Stromal cell of bone marrow (primary cell): Measurements from ENCODE around the gene ALG12.

Experiments used
- DNase-seq: peaks from one replicate; pipeline ENCODE4 v3.0.0-alpha.2; 2012; ENCODE audit warnings: low read depth

Gene ALG12

GRCh38 chr22:49957826-49958365 is 39.7 kb upstream of the ALG12 start:
- DNase-seq: no peak

DNA sequence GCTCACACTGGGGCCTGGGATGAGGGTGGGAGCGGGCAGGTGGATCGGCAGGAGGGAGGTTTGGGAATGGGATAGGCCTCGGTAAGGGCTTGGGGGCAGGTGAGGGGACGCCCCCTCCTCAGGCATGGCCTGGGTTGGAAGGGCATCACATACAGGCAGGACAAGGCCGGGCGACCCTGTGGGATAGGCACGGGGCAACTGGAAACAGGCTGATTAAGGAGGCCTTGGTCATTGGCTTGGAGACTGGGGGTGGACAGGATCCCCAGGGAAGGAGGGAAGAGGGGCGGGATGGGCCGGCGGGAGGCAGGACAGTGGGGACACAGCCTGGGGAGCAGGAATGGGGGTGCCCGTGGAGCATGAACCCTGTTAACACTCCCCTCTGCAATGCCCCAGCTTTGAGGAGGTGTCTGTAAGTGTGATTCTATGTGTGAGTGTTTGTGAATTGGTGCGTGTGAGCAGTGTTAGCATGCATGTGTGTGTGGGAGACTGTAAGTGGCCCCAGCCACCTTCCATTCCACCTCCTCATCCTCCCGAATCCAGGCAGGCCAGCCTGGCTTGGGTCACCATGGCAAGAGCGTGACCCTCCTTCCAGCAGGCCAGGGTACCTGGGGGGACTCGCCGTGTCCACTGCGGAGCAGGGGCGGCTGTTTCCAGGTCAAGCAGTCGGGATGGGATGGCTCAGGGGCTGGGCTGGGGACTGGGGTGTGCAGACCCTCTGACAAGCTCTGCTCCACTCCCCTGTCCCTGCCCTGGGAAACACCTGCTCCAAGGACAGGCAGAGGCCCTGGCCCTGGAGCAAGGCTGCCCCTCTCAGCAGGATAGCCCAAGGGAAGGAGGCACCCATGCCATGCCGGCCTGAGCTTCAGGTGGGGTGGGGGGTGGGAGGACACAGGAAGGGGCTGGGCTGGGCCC is 38.9 kb upstream of the ALG12 start:
- DNase-seq: no peak

DNA sequence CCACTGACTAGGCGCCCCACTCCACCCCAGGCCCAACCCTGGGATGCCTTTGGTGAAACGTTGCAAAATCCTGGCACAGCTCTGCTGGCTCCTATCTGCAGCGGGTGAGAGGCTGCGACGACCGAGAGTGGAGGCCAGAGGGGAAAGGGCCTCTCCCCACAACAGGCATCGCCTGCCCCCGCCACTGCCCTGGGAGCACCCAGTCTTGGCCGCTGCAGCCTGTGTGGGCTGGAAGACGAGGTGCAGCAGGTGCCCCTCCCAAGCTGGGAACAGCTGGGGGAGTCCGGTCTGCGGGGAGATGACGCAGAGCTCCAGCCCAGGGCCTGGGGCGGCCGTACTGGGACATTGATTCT is 38.2 kb upstream of the ALG12 start:
- DNase-seq: no peak

DNA sequence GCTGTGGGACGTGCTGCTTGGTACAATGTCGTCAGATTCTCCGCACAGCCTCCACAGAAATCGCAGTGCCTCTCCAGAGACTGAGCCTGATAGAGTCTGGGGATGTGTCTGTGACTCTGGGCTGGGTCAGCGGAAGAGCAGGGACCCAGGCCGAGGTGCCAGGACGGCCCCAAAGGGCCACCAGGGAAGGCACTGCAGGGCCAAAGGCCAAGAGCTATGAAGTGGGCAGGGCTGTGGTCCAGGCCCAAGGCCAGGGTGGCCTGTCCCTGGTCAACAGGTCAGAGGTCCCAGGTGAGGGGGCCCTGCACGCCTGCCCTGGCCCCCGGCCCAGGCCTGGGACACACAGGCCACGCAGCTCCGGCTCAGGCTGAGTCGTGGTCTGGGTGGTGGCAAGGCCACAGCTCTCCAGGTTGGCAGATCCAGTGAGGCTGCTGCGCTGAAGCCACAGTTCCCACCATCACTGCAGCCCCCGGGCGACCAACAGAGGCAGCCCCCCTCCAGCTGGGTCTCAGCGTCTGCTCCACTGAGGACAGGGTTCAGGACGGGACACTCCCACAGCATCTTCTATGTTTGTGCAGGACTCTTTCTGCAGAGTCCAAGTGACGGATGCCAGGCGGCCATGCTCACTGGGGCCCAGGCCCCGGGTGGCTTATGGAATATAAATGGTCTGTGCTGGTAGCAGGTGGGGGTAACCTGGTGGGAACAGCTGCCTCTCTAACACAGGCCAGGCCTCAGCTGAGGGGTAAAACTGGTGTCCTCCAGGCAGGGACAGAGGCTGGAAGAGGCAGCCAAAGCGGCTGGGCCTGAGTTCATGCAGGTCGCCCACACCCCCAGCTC is 37.6 kb upstream of the ALG12 start:
- no peak for DNase-seq

GRCh38 chr22:49954991-49955580 is 36.8 kb upstream of the ALG12 start:
- DNase-seq: no peak

- no peak for DNase-seq
Observed at GRCh38 chr22:49954354-49954753, 36.1 kb upstream of the ALG12 start.

- DNase-seq: no peak
Observed at GRCh38 chr22:49953680-49954344, 35.6 kb upstream of the ALG12 start.

DNA sequence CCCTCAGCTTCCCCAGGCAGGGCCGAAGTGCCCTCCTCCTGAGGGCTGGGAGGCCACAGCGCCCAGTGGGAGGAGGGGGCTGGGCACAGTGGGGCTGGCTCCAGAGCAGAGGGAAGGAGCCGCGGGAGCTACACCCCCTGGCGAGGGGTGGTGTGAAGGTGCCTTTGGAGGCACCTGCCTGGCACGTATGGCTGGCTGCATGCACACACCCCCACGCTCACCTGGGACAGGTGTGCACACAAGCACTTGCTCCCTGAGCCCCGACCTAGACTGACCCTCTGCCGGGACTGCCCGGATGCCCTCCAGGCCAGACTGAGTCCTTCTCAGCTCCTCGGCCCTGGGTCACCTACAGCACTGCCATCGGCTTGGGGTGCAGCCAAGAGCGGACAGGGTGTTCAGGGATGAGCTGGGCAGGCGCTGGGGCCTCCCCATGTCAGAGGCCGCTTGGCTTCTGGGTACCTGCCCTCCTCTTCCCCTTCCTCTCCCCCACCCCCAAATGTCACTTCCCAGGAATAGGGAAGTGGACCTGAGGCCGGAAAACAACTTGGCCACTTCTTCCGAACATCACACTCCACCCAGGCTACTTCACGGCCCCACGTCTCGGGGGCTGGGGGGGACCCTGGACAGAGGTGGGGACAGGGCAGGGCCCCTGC is 34.9 kb upstream of the ALG12 start:
- no peak for DNase-seq

DNA sequence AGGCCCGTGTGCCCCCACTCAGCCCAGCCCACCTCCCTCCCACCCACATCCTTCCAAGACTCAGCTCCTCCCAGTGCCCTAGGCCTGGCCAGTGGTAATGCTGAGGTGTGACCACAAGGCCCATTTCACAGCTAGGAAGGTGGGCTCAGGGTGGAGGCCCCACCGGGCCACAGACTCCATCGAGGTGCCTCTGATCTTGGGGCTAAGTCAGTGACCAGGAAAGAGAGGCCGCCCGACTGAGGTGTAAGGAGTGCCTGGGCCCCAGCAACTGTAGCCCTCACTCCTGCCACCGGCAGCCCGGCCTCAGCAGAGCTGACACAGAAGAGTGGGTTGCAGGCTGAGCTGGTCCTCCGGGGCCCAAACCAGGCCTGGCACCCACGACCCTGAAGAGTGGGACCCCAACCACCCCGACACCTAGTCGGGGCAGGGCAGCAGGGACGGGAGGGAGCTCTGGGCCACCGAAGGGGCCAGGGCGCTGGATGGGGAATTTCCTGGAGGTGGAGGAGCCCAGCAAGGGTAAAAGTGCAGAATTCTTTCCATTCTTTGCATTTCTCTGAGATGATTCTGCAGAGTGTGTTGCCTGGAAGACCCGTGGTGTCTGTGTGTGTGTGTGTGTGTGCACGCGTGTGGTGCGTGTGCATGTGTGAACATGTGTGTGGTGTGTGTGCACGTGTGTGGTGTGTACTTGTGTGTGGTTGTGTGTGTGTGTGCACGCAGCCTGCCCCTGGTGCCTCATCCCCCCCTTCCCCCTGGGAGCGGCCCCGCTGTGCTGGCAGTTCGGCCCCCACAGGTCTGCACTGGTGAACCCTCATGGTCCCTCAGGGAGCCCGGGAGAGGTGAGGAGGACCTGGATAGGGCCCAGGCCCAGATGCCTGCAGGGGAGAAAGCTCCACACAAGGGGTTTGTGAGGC is 34.0 kb upstream of the ALG12 start:
- no peak for DNase-seq

GRCh38 chr22:49951678-49951985 is 33.4 kb upstream of the ALG12 start:
- no peak for DNase-seq

DNA sequence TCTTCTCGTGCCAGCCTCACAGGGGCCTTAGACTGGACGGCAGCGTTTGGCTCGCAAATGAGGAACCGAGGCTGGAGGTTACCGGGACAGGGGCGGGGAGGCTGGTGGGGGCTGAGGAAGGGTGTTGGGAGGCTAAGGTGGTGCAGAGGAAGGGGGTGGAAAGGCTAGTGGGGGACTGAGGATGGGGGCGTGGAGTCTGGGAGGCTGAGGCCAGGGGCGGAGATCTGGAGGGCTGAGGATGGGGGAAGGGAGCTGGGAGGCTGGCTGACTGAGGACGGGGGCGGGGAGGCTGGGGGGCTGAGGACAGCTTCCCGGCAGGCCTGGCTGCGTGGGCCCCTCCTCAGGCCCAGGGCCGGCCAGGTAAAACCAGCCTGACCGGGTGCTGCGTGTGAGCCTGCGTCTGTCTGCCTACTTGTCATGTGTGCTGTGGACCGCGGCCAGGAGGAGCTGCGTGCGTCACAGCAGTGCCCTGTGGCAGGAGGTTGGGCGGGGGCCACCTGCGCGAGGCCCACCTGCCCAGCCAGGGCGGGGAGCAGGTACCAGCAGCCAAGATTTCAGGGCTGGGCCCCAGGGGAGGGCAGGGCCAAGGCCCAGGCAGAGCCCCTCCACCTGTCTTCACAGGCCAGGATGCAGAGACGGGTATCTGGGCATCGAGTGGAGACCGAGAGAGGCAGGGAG is 32.9 kb upstream of the ALG12 start:
- DNase-seq: no peak

DNA sequence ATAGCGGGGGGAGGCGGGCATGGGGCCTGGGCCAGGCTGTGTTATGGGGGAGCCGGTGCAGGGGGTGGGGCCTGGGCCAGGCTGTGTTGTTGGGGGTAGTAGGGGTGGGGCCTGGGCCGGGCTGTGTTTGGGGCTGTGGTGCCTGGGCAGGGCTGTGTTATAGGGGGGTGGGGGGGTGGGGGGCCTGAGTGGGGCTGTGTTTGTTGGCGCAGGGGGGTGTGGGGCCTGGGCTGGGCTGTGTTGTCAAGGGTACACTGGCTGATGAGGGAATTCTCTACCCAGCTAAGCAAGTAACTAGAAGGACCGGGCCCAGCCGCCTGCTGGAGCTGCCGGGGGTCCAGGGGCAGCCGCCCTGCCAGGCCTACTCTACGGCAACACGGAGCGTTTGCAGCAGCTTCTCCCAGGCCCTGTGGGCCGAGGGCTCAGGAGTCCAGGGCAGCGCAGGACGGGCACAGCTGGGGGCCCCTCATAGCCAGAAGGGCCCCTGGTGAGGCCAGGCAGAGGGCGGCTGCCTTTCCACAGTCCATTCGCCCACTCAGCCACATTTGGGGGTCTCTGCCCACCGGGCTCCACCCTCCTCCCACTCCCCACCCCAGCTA is 32.3 kb upstream of the ALG12 start:
- no peak for DNase-seq

GRCh38 chr22:49949914-49950292 is 31.7 kb upstream of the ALG12 start:
- DNase-seq: no peak

DNA sequence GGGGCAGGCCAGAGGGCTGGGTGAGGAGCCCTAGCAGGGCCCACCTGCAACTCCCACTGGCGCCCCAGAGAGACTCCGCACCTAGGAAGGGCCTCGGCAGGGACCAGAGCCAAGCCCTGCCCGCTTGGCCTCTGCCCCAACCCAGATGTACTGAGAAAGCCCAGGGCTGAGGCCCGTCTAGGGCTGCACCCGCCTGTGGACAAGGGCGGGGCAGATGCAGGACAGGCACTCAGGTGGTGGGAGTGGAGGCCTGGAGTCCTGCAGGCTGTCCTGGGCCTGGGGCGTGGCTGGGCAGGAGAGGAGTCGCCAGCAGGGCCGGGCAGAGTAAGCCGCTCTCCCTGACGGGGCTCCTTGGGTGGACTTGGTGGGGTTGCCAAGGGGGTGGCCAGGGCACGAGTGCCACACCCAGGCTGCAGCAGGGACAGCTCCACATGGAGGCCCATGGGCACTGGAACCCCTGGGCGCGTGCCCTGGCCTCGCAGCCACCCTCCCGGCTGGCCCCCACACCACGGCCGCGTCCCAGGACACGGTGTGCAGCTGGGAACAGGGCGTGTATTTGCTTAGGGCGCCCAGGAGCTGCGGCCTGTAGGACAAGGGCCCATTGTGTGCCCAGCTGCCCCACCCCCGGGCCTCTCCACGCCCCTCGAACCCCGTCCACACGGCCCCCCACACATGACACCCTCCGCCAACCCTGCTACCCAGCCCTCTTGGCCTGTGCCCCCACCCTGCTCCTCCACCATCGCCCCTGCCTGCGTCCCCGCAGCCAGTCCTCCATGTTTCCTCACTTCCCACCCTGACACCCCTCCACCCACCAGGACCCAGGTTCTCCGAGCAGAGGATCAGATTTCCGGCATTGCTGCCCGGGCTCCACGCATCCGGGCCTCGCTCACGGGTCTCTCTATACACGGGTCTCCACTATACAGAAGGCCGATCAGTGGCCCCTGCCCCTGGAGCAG is 31.0 kb upstream of the ALG12 start:
- no peak for DNase-seq

- no peak for DNase-seq
Observed at GRCh38 chr22:49948116-49948957, 30.1 kb upstream of the ALG12 start.

DNA sequence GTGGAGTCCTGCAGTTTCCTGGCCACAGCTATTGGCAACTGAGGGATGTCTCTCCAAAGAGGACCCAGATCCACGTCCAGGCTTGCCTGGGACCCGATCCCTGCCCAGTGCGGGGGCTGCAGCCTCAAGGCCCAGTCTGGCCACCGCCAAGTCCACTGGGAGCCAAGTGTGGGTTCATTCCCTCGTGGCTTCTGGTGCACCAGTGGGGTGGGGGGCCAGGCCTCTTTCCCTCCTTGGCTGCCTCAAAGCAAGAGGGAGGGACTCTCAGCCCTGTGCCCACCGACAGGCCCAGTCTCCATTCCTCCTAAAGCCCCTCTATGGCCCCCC is 29.0 kb upstream of the ALG12 start:
- DNase-seq: no peak

DNA sequence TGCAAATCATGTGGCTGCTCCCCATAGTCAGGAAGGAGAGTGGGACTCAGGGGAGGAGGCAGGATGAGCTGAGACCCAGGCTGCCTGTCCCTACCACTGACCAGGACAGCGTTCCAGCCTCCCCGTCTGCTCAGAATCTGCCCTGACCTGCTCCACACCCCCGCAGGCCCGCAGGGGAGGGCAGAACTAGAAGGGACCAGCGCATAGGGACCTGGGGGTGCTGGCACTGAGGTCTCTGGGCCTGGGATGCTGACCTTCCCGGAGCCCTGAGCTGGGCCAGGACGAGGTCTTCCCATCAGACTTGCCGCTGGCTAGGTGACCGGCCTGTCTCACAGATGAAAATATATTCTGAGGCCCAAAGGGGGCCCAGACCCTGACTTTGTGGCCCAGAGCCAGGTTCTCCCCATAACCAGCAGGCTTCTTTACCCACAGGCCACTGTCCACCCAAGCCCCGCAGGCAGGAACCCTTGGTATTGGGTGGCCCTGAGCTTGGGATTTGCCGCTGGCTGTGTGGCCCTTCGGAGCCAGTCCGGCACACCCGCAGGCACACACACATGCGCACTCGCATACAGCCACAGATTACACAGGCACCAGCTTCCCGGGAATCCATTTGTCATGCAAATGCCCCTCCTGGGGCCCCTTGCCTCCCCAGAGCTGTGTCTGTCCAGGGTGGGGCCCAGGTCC is 28.5 kb upstream of the ALG12 start:
- no peak for DNase-seq
